IMR-90 (cell line): ENCODE data around the gene DLL3. TPM values are rescaled to one million over a fixed set of nuclear protein-coding genes. Genes with fewer than 3 reads are reported as not detected.

Experiments used
- ATAC-seq: fragments of 200-7000 bp; cut with Tn5 transposase; 2 replicates; pipeline ENCODE4 v1.9.1; 2020; ENCODE audit warnings: low read depth, mild to moderate bottlenecking, moderate library complexity
- BruUV-seq: library from RNA; stranded (reverse); fragments of 400-500 nt; replicated peaks from 2 replicates; lab custom pipeline; 2021; lab: Mats Ljungman, UMichigan
- CTCF ChIA-PET: fragments of 300-600 bp; formaldehyde crosslinking; extraction: SDS; loops from one replicate; lab custom pipeline; 2021; ENCODE audit warnings: antibody characterized with exemption; lab: Yijun Ruan, JAX
- POLR2A ChIA-PET: fragments of 300-600 bp; sonication (Branson Sonifier 250); formaldehyde crosslinking; loops from one replicate; lab custom pipeline; 2022; ENCODE audit warnings: antibody characterized with exemption; ENCODE audit not compliant: unreplicated experiment; lab: Charles Lee
- DNase-seq: peaks from one replicate; pipeline ENCODE4 v3.0.0; 2013
- H2AFZ ChIP-seq: replicated peaks from 2 replicates; pipeline ENCODE3; 2013; ENCODE audit warnings: low read length, mild to moderate bottlenecking; ENCODE audit not compliant: poor library complexity
- H2AK5ac ChIP-seq: 2 replicates; pipeline ENCODE4 v1.6.1; 2013; ENCODE audit warnings: low read depth, low read length, inconsistent platforms
- H2AK9ac ChIP-seq: replicated peaks from 2 replicates; pipeline ENCODE3; 2013; ENCODE audit warnings: mild to moderate bottlenecking, low read depth, low read length, moderate library complexity; ENCODE audit not compliant: poor library complexity
- H2BK120ac ChIP-seq: 2 replicates; pipeline ENCODE4 v1.6.1; 2013; ENCODE audit warnings: low read depth, low read length, inconsistent platforms
- H2BK15ac ChIP-seq: 3 replicates; pipeline ENCODE4 v1.6.1; 2013; ENCODE audit warnings: low read depth, low read length, inconsistent platforms
- H2BK20ac ChIP-seq: 2 replicates; pipeline ENCODE4 v1.6.1; 2013; ENCODE audit warnings: low read depth, mild to moderate bottlenecking, inconsistent platforms, low read length, moderate library complexity
- H2BK5ac ChIP-seq: 2 replicates; pipeline ENCODE4 v1.6.1; 2013; ENCODE audit warnings: mild to moderate bottlenecking, low read depth, low read length, inconsistent platforms; ENCODE audit not compliant: poor library complexity, severe bottlenecking
- H3K14ac ChIP-seq: replicated peaks from 2 replicates; pipeline ENCODE4 v1.6.1; 2013; ENCODE audit warnings: low read depth, low read length, inconsistent platforms
- H3K18ac ChIP-seq: 2 replicates; pipeline ENCODE4 v1.6.1; 2013; ENCODE audit warnings: low read depth, low read length, control low read depth
- H3K23ac ChIP-seq: 2 replicates; pipeline ENCODE4 v1.6.1; 2013; ENCODE audit warnings: low read depth, low read length, inconsistent platforms
- H3K27ac ChIP-seq: 2 replicates; pipeline ENCODE4 v1.5.1; 2013; ENCODE audit warnings: mild to moderate bottlenecking, control low read depth, low read length; ENCODE audit not compliant: insufficient read depth
- H3K27me3 ChIP-seq: 2 replicates; pipeline ENCODE4 v1.6.1; 2013; ENCODE audit warnings: low read length; ENCODE audit not compliant: control insufficient read depth, insufficient read depth
- H3K36me3 ChIP-seq: 2 replicates; pipeline ENCODE4 v1.6.1; 2013; ENCODE audit warnings: low read length, mixed read lengths; ENCODE audit not compliant: control insufficient read depth, insufficient read depth
- H3K4ac ChIP-seq: 2 replicates; pipeline ENCODE4 v1.6.1; 2013; ENCODE audit warnings: low read depth, low read length, inconsistent platforms
- H3K4me1 ChIP-seq: 2 replicates; pipeline ENCODE4 v1.6.1; 2013; ENCODE audit warnings: low read length, mixed read lengths; ENCODE audit not compliant: control insufficient read depth, insufficient read depth
- H3K4me2 ChIP-seq: 2 replicates; pipeline ENCODE4 v1.6.1; 2013; ENCODE audit warnings: low read depth, mild to moderate bottlenecking, control low read depth, low read length, moderate library complexity
- H3K4me3 ChIP-seq: 2 replicates; pipeline ENCODE4 v1.5.1; 2013; ENCODE audit warnings: low read depth, mild to moderate bottlenecking, control low read depth, low read length, moderate library complexity; ENCODE audit not compliant: insufficient read depth
- H3K56ac ChIP-seq: 2 replicates; pipeline ENCODE4 v1.6.1; 2013; ENCODE audit warnings: low read length, inconsistent platforms; ENCODE audit not compliant: insufficient read depth; ENCODE audit errors: extremely low read depth
- H3K79me1 ChIP-seq, 2 experiments: 2 replicates each; pipeline ENCODE4 v1.6.1; 2013; ENCODE audit warnings: low read length in 2 of 2, inconsistent platforms in 1 of 2, low read depth in 1 of 2
- H3K9ac ChIP-seq: 2 replicates; pipeline ENCODE4 v1.6.1; 2013; ENCODE audit warnings: low read depth, low read length, control low read depth
- H3K9me1 ChIP-seq: 2 replicates; pipeline ENCODE4 v1.6.1; 2013; ENCODE audit warnings: low read length, inconsistent platforms; ENCODE audit not compliant: insufficient read depth
- H3K9me3 ChIP-seq: 2 replicates; pipeline ENCODE4 v1.6.1; 2013; ENCODE audit warnings: low read length; ENCODE audit not compliant: control insufficient read depth, insufficient read depth
- H4K20me1 ChIP-seq: 2 replicates; pipeline ENCODE4 v1.6.1; 2013; ENCODE audit warnings: low read length, inconsistent platforms; ENCODE audit not compliant: insufficient read depth
- H4K5ac ChIP-seq: 2 replicates; pipeline ENCODE4 v1.6.1; 2013; ENCODE audit warnings: mild to moderate bottlenecking, low read depth, low read length, control low read depth
- H4K8ac ChIP-seq, 2 experiments: 2 replicates each; pipeline ENCODE4 v1.6.1; 2013; ENCODE audit warnings: low read depth in 2 of 2, low read length in 2 of 2, control low read depth in 1 of 2, inconsistent platforms in 1 of 2
- H4K91ac ChIP-seq: 2 replicates; pipeline ENCODE4 v1.6.1; 2013; ENCODE audit warnings: low read depth, low read length, inconsistent platforms; ENCODE audit not compliant: insufficient read depth
- BHLHE40 ChIP-seq: fragments of 150-350 bp; IDR thresholded peaks from 2 replicates; pipeline ENCODE4 v1.6.1; 2016; ENCODE audit warnings: mild to moderate bottlenecking, low read depth, low read length
- CHD1 ChIP-seq: IDR thresholded peaks from 2 replicates; pipeline ENCODE4 v1.6.1; 2012; ENCODE audit warnings: low read depth, low read length, improper control_type of control experiment
- CTCF ChIP-seq: conservative IDR thresholded peaks from 2 replicates; pipeline ENCODE4 v1.5.1; 2012; ENCODE audit warnings: mild to moderate bottlenecking, low read depth, low read length, improper control_type of control experiment
- ELK1 ChIP-seq: fragments of 150-350 bp; IDR thresholded peaks from 2 replicates; pipeline ENCODE4 v1.6.1; 2016; ENCODE audit warnings: low read depth, mild to moderate bottlenecking, low read length, moderate library complexity, borderline replicate concordance
- FOS ChIP-seq: fragments of 150-350 bp; IDR thresholded peaks from 2 replicates; pipeline ENCODE4 v1.6.1; 2016; ENCODE audit warnings: low read depth, low read length
- MXI1 ChIP-seq: IDR thresholded peaks from 2 replicates; pipeline ENCODE4 v1.6.1; 2012; ENCODE audit warnings: low read depth, mild to moderate bottlenecking, low read length, moderate library complexity, borderline replicate concordance
- NFE2L2 ChIP-seq: fragments of 150-350 bp; IDR thresholded peaks from 2 replicates; pipeline ENCODE4 v1.6.1; 2016; ENCODE audit warnings: low read depth, mild to moderate bottlenecking, low read length
- RAD21 ChIP-seq: IDR thresholded peaks from 2 replicates; pipeline ENCODE4 v1.6.1; 2012; ENCODE audit warnings: low read length, improper control_type of control experiment
- RCOR1 ChIP-seq: IDR thresholded peaks from 2 replicates; pipeline ENCODE4 v1.6.1; 2012; ENCODE audit warnings: mild to moderate bottlenecking, low read length, improper control_type of control experiment; ENCODE audit not compliant: insufficient replicate concordance
- RFX5 ChIP-seq: IDR thresholded peaks from 2 replicates; pipeline ENCODE4 v1.8.0; 2012; ENCODE audit warnings: low read depth, mild to moderate bottlenecking, low read length, moderate library complexity
- SMC3 ChIP-seq: fragments of 150-350 bp; IDR thresholded peaks from 2 replicates; pipeline ENCODE4 v1.6.1; 2016; ENCODE audit warnings: low read depth, mild to moderate bottlenecking, antibody characterized with exemption, low read length, moderate library complexity
- USF2 ChIP-seq: fragments of 150-350 bp; IDR thresholded peaks from 2 replicates; pipeline ENCODE4 v1.6.1; 2017; ENCODE audit warnings: mild to moderate bottlenecking, antibody characterized with exemption, low read length, low read depth
- WGBS, 2 experiments: methylation state at CpG; one replicate each; pipeline versions ENCODE4 v1.1.5 to v1.1.7; 2013; ENCODE audit warnings: missing lambda C conversion rate in 2 of 2; ENCODE audit not compliant: insufficient read length in 1 of 2; ENCODE audit errors: extremely low coverage in 2 of 2; 5-methylcytosine and 5-hydroxymethylcytosine counted together
- dilution Hi-C: fragments of 300-500 bp; cut with HindIII; formaldehyde crosslinking; loops from one replicate; pipeline ENCODE4 v1.14.3; 2018; ENCODE audit warnings: low sequenced_read_pairs; ENCODE audit not compliant: unreplicated experiment
- in situ Hi-C: fragments of 300-500 bp; cut with MboI; formaldehyde crosslinking; loops from 3 replicates; pipeline ENCODE4 v1.14.3; 2019; ENCODE audit warnings: low sequenced_read_pairs, inconsistent platforms, mixed read lengths
- intact Hi-C: fragments of 100-400 bp; cut with micrococcal nuclease; formaldehyde crosslinking; loops from 2 replicates; pipeline ENCODE4 v1.10.0; 2022
- polyA plus RNA-seq, 3 experiments: library from polyadenylated mRNA; depleted of rRNA; stranded (reverse); fragments of >200 nt; gene quantifications; 2 replicates each; pipeline ENCODE4 v1.2.3, GENCODE V29; 2012; ENCODE audit warnings: low replicate concordance in 1 of 3
- total RNA-seq: library from RNA; depleted of rRNA; stranded (reverse); fragments of >200 nt; gene quantifications from 2 replicates; pipeline ENCODE4 v1.2.3, GENCODE V29; 2012

The DLL3 gene
- total and polyA plus RNA-seq, 2 of the 4 experiments (the other 2 are of a cell fraction): 0.36 to 1.3 TPM

- BruUV-seq: TSS peak; percentile 69
- H3K4ac ChIP-seq: peak within 1 kb of the TSS; percentile 68
- dilution Hi-C loops (no loop called here), in situ Hi-C loops (no loop called here), intact Hi-C loops (loop anchor here (1.0 to 5.0 kb wide), 6 partner anchors 35 to 135 kb away; partner anchors contain the start of genes DLL3 and TIMM50)
- peak within 1 kb of the TSS; percentile 56 for H4K5ac ChIP-seq
- no peaks in the 10 kb centered on the region for H3K27me3 ChIP-seq
- POLR2A ChIA-PET: interaction anchor here (0.5 to 0.8 kb wide), 2 partner anchors 87 to 97 kb away, joined by 3 to 14 read pairs; partner anchors contain the start of genes RPS16 and SUPT5H
- H2AK9ac ChIP-seq: peak within 1 kb of the TSS; percentile 81
- H4K20me1 ChIP-seq: no peaks in the 10 kb centered on the region
- no peak within 1 kb of the TSS for H2BK20ac ChIP-seq
- H3K4me2 ChIP-seq: peak within 1 kb of the TSS; percentile 95
- H2AK5ac ChIP-seq: peak within 1 kb of the TSS; percentile 72
- CTCF ChIA-PET: interaction anchor here (0.7 to 1.6 kb wide), 8 partner anchors 14 to 94 kb away, joined by 3 to 10 read pairs (median 4); no protein-coding TSS in a partner anchor
- H3K27ac ChIP-seq: peak within 1 kb of the TSS; percentile 51
- H2BK120ac ChIP-seq: no peak within 1 kb of the TSS
- WGBS, 2 experiments: 1% methylated on average over 37 of the region's 65 CpGs; no CpG with 5 or more reads in 1 of the 2 experiments
- H2AFZ ChIP-seq: peak within 1 kb of the TSS; percentile 97
- peak within 1 kb of the TSS; percentile 68 for H2BK5ac ChIP-seq
- peak within 1 kb of the TSS; percentile 0 to 79; a peak in 3 of 4 replicates for H4K8ac ChIP-seq
- peak within 1 kb of the TSS; percentile 26; the same call in 1 of the 2 replicates for H4K91ac ChIP-seq
- H3K4me1 ChIP-seq: no peaks in the 10 kb centered on the region
- DNase-seq: peak; percentile 95
- peak within 1 kb of the TSS; percentile 94 for H3K9ac ChIP-seq
- H3K9me1 ChIP-seq: no peaks in the 10 kb centered on the region
- H3K23ac ChIP-seq: peak within 1 kb of the TSS; percentile 94
- peak within 1 kb of the TSS; percentile 54 for H3K56ac ChIP-seq
- H3K36me3 ChIP-seq: no peaks in the 10 kb centered on the region; the same call in 1 of the 2 replicates
- H2BK15ac ChIP-seq: no peak within 1 kb of the TSS
- peak; percentile 95 for ATAC-seq
- no peaks in the 10 kb centered on the region for H3K9me3 ChIP-seq
- H3K79me1 ChIP-seq: peaks cover 7 to 35% of the 10 kb centered on the region in 2 experiments; a peak in 2 of 4 replicates
- H3K18ac ChIP-seq: 0 out of 2 replicates have a peak within 1 kb of the TSS, but pooled peaks have one; percentile 9
- H3K14ac ChIP-seq: peak within 1 kb of the TSS; percentile 87
- H3K4me3 ChIP-seq: peak within 1 kb of the TSS; percentile 65
- TF ChIP-seq FOS (no peak), USF2 (no peak), RFX5 (no peak), CHD1 (no peak), ELK1 (no peak), BHLHE40 (no peak), SMC3 (peak; percentile 65), CTCF (peak; percentile 99), RAD21 (peak; percentile 100), NFE2L2 (no peak), RCOR1 (no peak), MXI1 (no peak)
These were observed 33.7 kb downstream of the DLL3 start, which contains the start of gene EID2B for GRCh38 chr19:39532233-39533002. Gene EID2B, minus strand, starts transcription at chr19:39532852. Its CDS starts 50 bp downstream, at chr19:39532802.
